Stimulated activated CD8-positive, alpha-beta memory T cell treated with anti-CD3 and anti-CD28 coated beads, Interleukin-7, amount 100 ng/mL, for 24 hours (primary cell): ENCODE results near the gene MED13L.

Experiments used
- DNase-seq: peaks from one replicate; pipeline ENCODE4 v3.0.0-alpha.2; 2020; ENCODE audit warnings: low read depth

The MED13L gene

GRCh38 chr12:115972241-115972640 is 305.3 kb downstream of the MED13L start:
- no peak for DNase-seq

GRCh38 chr12:115968211-115968610 is 309.3 kb downstream of the MED13L start:
- DNase-seq = no peak

- DNase-seq = no peak
These were observed 311.1 kb downstream of the MED13L start for GRCh38 chr12:115966376-115966775.

- DNase-seq = no peak
These were observed 312.9 kb downstream of the MED13L start for GRCh38 chr12:115964626-115965025.

GRCh38 chr12:115964214-115964613 is 313.3 kb downstream of the MED13L start:
- DNase-seq = no peak

DNA sequence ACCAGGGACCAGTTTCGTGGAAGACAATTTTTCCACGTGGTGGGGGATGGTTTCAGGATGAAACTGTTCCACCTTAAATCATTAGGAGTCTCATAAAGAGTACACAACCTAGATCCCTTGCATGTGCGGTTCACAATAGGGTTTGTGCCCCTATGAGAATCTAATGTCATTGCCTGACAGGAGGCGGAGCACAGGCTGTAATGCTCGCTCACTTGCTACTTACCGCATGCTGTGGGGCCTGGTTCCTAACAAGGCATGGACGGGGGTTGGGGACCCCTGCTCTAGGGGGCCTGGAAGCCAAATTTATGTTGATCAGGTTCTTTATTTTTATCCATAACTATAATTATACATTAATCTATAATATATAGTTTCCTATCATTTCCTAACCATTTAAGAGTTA is 315.3 kb downstream of the MED13L start:
- DNase-seq = no peak

- no peak for DNase-seq
These were observed 316.4 kb downstream of the MED13L start for GRCh38 chr12:115960868-115961802.

GRCh38 chr12:115957686-115958290 is 319.7 kb downstream of the MED13L start:
- DNase-seq = no peak

- DNase-seq = no peak
These were observed 320.8 kb downstream of the MED13L start for GRCh38 chr12:115956659-115957058.

DNA sequence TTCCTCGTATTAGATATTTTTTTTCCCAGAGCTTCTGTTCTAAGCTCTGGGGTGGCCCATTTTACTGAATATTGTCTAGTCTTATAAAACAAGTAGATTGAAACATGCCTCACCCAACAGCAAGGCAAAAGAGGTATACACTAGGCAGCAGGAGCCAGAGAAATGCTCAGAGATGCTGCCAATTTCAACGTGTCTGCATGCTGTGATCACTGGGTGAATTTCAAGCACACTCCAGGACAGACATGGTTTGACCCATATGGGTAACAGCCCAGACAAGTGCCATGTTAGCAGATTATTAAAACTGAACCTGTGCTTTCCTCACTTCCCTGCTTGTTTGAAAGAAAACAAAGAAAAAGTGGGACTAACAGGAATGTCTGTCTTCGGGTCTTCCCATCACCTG is 321.3 kb downstream of the MED13L start:
- DNase-seq = no peak

DNA sequence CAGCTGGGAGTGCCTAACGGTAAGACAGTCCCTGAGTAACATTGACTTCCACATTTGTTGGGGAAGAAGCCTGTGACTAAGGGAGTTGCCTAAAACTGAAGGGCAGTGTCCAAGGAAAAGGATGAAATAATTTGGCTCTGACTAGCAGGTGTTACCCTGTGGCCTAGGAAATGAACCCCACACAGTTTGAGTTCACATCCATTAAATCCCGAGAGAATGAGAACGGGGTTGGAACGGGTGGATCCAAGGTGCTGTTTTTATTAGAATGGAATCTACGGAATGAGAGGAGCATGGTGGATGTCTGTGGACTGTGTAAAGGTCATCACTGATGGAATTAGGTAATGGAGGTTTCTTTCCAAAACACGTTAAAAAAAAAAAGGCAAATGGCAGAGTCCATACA is 324.0 kb downstream of the MED13L start:
- DNase-seq = no peak

GRCh38 chr12:115953031-115953430 is 324.5 kb downstream of the MED13L start:
- DNase-seq = no peak

DNA sequence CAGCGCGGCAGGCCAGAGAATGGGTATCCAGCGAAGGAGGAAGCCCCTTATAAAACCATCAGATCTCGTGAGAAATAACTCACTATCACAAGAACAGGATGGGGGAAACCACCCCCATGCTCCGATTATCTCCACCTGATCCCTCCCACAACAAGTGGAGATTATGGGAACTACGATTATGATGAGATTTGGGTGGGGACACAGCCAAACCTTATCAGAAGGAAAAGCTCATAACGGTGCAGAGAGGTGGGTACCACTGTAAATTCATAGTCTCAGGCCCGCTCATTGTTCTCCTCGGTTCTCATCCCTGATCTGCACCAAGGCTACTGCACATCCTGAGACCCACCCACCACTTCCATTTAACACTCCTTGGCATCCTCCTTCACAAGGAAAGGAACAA is 326.5 kb downstream of the MED13L start:
- DNase-seq = no peak

DNA sequence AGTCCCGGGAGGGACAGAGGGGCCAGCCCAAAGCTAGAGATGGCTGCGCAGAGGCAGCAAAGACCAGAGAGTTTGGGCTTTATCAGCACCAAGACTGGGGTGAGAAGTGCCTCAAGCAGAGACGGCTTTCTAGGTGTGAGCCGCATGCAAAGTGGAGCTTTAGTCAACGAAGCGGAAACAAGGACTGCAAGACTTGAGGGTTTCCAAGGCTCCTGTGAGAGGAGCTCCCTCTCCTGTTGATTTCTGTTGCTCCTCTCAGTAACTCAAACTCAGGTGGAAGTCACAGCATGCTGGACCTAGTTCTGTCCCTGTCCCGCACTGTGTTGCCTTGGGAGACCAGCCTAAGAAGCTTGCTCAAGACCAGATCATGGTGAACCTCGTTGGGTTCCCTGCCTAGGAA is 327.8 kb downstream of the MED13L start:
- no peak for DNase-seq

DNA sequence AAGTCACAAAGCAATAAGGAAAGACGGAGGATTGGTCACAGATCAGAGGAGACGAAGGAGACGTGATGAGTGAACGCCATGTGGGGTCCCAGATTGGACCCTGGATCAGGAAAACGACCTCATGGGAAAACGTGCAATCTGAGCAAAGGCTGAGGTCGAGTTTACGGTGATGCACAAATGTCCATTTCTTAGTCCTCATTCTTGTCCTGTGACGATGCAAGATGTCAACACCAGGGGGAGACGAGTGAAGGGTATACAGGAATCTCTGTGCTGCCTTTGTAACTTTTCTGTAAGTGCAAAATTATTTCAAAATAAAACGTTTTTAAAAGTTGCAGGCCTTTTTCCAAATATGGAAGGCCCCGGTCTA is 329.8 kb downstream of the MED13L start:
- no peak for DNase-seq

DNA sequence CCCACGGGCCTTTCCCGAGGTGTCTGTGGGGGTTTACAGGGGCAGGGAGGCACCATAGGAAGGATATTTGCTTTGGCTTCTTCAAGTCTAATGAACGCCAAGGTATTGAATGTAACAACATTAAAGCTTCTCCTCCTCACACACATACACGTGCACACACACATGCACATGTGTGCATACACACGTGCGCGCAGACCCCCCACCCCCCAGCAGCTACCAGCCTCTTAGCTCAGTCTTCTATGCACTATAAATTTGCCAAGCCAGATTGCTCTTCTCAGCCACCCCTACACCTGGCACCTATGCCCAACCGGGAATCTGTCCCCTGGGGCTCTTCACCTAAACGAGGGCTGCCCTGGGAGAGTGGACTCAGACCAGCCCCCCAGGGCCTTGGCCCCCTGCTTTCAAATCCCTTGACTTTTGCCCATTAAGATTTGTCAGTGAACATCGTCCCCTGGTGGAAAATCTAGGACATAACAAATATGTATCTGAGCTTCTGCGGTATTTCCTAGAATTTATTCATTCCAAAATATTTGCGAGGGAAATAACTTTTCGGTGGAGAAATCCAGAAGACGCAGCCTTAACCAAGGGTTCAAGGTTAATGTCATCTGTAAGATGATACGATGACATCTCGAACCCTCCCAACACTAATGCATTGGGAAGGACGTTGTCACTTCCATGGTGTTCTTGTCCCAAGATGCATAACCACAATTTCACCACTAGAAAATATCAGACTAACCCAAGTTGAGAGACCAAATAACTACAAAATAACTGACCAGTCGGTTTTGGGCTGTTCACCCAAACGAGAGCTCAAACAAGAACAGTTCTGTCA is 330.4 kb downstream of the MED13L start:
- no peak for DNase-seq

DNA sequence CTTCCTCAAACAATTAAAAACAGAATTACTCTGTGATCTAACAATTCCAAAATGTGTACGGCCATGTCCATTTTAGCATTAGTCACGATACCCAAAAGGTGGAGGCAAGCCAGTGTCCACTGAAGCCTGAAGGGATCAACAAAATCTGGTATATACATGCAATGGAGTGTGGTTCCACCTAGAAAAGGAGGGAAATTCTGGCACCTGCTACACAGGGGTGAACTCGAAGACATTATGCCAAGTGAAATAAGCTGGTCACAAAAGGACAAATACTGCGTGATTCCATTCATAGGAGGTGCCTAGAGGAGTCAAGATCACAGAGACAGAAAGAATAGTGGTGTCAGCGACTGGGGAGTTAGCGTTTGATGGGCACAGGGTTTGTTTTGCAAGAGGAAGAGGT is 331.4 kb downstream of the MED13L start:
- DNase-seq = no peak

- no peak for DNase-seq
These were observed 332.0 kb downstream of the MED13L start for GRCh38 chr12:115945491-115945885.

DNA sequence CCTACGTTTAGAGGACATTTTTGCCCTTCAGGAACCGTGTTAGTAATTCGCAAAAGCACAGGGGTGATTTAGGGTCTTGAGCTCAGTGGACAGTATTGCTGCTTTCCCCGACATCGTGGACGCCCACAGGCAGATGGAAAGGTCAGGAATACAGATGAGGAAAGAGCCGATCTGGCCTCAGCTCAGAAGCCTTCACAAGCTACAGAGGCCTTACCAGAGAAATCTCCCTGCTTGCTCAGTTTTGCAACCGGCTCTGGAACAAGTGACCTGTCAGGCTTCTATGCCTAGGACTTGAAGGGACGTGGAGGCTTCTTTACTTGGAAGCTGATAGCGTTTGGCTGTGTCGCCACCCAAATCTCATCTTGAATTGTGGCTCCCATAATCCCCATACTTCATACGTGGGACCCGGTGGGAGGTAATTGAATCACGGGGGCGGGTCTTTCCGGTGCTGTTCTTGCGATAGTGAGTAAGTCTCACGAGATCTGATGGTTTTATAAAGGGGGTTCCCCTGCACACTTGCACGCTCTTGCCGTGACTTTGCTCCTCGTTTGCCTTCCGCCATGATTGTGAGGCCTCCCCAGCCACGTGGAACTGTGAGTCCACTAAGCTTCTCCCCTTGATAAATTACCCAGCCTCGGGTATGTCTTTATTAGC is 332.5 kb downstream of the MED13L start:
- DNase-seq = no peak

DNA sequence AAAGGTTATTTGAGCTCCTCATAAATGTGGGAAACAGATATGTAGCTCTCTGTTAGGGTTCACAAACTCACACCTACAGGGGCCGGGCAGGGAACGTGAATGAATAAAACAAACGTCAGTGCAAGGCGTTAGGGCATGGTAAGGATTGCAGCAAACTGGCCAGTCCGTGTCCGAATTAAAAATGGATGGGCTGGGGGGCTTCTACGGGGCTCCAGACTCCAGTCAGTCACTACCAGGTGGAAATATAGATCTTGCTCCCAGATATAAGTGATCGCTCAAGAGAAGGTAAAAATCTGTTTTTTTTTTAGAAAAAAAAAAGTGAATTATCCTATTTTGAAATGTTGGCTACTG is 333.1 kb downstream of the MED13L start:
- DNase-seq = no peak

- no peak for DNase-seq
These were observed 333.7 kb downstream of the MED13L start for GRCh38 chr12:115943630-115944391.

GRCh38 chr12:115943310-115943629 is 334.2 kb downstream of the MED13L start:
- DNase-seq = no peak
